Measurements from ENCODE around the gene COL13A1. TPM values are rescaled to one million over a fixed set of nuclear protein-coding genes. Genes with fewer than 3 reads are reported as not detected.

COL13A1 gene
- total and polyA plus RNA-seq, 2 experiments from 2014 or later = 5.2 to 8.6 TPM

DNA sequence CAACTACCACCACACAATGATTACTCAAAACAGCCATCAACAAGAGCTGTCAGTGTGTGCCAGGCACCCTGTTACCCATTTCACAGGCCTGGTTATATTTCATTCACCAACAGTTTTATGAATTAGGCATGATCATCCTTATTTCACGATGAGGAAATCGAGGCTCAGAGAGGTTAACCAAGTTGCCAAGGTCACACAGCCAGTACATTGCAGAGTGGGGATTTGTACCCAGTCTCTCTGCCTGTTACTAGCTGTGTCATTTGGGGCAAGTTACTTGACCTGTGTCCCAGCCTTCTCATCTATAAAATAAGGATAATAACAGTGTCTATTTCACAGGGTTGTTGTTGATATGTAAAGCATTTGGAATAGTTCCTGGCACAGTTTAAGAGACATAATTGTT, 97.2 kb downstream of the COL13A1 start:
- ATAC-seq (no peak), DNase-seq (ENCODE audit: low spot score) (no peak)
- TF ChIP-seq ZNF331 (CRISPR knock-in tag; IDR thresholded peaks at IDR 0.05; ENCODE audit: low read depth) (no peak), CREB1 (CRISPR knock-in tag; IDR thresholded peaks at IDR 0.05; ENCODE audit: low read depth) (no peak), EZH2 (IDR thresholded peaks at IDR 0.05; ENCODE audit: low read depth, unreplicated experiment) (no peak), POLR2AphosphoS5 (IDR thresholded peaks at IDR 0.05; ENCODE audit: low read depth) (no peak), EZH2phosphoT487 (IDR thresholded peaks at IDR 0.05; ENCODE audit: unreplicated experiment) (no peak), JUNB (IDR thresholded peaks at IDR 0.05; ENCODE audit: unreplicated experiment) (no peak), STAT1 (IDR thresholded peaks at IDR 0.05; ENCODE audit: unreplicated experiment) (no peak), NANOG (IDR thresholded peaks at IDR 0.05; ENCODE audit: borderline replicate concordance) (no peak), ZNF114 (CRISPR knock-in tag; IDR thresholded peaks at IDR 0.05) (no peak)
- TF ChIP-seq, protein P1, sequence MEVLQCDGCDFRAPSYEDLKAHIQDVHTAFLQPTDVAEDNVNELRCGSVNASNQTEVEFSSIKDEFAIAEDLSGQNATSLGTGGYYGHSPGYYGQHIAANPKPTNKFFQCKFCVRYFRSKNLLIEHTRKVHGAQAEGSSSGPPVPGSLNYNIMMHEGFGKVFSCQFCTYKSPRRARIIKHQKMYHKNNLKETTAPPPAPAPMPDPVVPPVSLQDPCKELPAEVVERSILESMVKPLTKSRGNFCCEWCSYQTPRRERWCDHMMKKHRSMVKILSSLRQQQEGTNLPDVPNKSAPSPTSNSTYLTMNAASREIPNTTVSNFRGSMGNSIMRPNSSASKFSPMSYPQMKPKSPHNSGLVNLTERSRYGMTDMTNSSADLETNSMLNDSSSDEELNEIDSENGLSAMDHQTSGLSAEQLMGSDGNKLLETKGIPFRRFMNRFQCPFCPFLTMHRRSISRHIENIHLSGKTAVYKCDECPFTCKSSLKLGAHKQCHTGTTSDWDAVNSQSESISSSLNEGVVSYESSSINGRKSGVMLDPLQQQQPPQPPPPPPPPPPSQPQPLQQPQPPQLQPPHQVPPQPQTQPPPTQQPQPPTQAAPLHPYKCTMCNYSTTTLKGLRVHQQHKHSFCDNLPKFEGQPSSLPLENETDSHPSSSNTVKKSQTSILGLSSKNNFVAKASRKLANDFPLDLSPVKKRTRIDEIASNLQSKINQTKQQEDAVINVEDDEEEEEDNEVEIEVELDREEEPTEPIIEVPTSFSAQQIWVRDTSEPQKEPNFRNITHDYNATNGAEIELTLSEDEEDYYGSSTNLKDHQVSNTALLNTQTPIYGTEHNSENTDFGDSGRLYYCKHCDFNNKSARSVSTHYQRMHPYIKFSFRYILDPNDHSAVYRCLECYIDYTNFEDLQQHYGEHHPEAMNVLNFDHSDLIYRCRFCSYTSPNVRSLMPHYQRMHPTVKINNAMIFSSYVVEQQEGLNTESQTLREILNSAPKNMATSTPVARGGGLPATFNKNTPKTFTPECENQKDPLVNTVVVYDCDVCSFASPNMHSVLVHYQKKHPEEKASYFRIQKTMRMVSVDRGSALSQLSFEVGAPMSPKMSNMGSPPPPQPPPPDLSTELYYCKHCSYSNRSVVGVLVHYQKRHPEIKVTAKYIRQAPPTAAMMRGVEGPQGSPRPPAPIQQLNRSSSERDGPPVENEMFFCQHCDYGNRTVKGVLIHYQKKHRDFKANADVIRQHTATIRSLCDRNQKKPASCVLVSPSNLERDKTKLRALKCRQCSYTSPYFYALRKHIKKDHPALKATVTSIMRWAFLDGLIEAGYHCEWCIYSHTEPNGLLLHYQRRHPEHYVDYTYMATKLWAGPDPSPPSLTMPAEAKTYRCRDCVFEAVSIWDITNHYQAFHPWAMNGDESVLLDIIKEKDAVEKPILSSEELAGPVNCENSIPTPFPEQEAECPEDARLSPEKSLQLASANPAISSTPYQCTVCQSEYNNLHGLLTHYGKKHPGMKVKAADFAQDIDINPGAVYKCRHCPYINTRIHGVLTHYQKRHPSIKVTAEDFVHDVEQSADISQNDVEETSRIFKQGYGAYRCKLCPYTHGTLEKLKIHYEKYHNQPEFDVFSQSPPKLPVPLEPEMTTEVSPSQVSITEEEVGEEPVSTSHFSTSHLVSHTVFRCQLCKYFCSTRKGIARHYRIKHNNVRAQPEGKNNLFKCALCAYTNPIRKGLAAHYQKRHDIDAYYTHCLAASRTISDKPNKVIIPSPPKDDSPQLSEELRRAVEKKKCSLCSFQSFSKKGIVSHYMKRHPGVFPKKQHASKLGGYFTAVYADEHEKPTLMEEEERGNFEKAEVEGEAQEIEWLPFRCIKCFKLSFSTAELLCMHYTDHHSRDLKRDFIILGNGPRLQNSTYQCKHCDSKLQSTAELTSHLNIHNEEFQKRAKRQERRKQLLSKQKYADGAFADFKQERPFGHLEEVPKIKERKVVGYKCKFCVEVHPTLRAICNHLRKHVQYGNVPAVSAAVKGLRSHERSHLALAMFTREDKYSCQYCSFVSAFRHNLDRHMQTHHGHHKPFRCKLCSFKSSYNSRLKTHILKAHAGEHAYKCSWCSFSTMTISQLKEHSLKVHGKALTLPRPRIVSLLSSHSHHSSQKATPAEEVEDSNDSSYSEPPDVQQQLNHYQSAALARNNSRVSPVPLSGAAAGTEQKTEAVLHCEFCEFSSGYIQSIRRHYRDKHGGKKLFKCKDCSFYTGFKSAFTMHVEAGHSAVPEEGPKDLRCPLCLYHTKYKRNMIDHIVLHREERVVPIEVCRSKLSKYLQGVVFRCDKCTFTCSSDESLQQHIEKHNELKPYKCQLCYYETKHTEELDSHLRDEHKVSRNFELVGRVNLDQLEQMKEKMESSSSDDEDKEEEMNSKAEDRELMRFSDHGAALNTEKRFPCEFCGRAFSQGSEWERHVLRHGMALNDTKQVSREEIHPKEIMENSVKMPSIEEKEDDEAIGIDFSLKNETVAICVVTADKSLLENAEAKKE (CRISPR knock-in tag; IDR thresholded peaks at IDR 0.05) = no peak
- TF ChIP-seq, protein P2, sequence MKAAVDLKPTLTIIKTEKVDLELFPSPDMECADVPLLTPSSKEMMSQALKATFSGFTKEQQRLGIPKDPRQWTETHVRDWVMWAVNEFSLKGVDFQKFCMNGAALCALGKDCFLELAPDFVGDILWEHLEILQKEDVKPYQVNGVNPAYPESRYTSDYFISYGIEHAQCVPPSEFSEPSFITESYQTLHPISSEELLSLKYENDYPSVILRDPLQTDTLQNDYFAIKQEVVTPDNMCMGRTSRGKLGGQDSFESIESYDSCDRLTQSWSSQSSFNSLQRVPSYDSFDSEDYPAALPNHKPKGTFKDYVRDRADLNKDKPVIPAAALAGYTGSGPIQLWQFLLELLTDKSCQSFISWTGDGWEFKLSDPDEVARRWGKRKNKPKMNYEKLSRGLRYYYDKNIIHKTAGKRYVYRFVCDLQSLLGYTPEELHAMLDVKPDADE (IDR thresholded peaks at IDR 0.05) = no peak
- TF ChIP-seq, protein P3, sequence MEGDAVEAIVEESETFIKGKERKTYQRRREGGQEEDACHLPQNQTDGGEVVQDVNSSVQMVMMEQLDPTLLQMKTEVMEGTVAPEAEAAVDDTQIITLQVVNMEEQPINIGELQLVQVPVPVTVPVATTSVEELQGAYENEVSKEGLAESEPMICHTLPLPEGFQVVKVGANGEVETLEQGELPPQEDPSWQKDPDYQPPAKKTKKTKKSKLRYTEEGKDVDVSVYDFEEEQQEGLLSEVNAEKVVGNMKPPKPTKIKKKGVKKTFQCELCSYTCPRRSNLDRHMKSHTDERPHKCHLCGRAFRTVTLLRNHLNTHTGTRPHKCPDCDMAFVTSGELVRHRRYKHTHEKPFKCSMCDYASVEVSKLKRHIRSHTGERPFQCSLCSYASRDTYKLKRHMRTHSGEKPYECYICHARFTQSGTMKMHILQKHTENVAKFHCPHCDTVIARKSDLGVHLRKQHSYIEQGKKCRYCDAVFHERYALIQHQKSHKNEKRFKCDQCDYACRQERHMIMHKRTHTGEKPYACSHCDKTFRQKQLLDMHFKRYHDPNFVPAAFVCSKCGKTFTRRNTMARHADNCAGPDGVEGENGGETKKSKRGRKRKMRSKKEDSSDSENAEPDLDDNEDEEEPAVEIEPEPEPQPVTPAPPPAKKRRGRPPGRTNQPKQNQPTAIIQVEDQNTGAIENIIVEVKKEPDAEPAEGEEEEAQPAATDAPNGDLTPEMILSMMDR (conservative IDR thresholded peaks at IDR 0.05; ENCODE audit: low read depth in 2 of 2) = no peak
- TF ChIP-seq, protein P4, sequence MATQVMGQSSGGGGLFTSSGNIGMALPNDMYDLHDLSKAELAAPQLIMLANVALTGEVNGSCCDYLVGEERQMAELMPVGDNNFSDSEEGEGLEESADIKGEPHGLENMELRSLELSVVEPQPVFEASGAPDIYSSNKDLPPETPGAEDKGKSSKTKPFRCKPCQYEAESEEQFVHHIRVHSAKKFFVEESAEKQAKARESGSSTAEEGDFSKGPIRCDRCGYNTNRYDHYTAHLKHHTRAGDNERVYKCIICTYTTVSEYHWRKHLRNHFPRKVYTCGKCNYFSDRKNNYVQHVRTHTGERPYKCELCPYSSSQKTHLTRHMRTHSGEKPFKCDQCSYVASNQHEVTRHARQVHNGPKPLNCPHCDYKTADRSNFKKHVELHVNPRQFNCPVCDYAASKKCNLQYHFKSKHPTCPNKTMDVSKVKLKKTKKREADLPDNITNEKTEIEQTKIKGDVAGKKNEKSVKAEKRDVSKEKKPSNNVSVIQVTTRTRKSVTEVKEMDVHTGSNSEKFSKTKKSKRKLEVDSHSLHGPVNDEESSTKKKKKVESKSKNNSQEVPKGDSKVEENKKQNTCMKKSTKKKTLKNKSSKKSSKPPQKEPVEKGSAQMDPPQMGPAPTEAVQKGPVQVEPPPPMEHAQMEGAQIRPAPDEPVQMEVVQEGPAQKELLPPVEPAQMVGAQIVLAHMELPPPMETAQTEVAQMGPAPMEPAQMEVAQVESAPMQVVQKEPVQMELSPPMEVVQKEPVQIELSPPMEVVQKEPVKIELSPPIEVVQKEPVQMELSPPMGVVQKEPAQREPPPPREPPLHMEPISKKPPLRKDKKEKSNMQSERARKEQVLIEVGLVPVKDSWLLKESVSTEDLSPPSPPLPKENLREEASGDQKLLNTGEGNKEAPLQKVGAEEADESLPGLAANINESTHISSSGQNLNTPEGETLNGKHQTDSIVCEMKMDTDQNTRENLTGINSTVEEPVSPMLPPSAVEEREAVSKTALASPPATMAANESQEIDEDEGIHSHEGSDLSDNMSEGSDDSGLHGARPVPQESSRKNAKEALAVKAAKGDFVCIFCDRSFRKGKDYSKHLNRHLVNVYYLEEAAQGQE (IDR thresholded peaks at IDR 0.05; ENCODE audit: unreplicated experiment) = no peak
- peaks cover 20% of the 10 kb centered on the region for H3K4me1 ChIP-seq (ENCODE audit: insufficient read depth)
- H3K9me2 ChIP-seq (ENCODE audit: insufficient read depth) = no peaks in the 10 kb centered on the region
- no peaks in the 10 kb centered on the region for H3K36me3 ChIP-seq (ENCODE audit: insufficient read depth)
- no peaks in the 10 kb centered on the region for H3K79me2 ChIP-seq (replicated peaks; ENCODE audit: insufficient read depth)
- no peaks in the 10 kb centered on the region for H4K20me1 ChIP-seq (replicated peaks; ENCODE audit: insufficient read depth)
- no peak overlapping the region for H2AFZ ChIP-seq
- H3K4me3 Mint-ChIP-seq = no peak overlapping the region
- no peak overlapping the region for H3K4me2 ChIP-seq
- H3K27me3 ChIP-seq (ENCODE audit: insufficient read depth) = no peaks in the 10 kb centered on the region
- H3F3A ChIP-seq (replicated peaks; ENCODE audit: low read depth) = no peaks in the 10 kb centered on the region
- H3K36me3 Mint-ChIP-seq (ENCODE audit: low read depth) = no peaks in the 10 kb centered on the region; the same call in 2 of the 3 replicates
- H3K27me3 Mint-ChIP-seq (ENCODE audit: insufficient read depth, low read depth, poor library complexity) = peaks cover 20% of the 10 kb centered on the region
- H3K4me1 Mint-ChIP-seq = peaks cover 47% of the 10 kb centered on the region
- H3K4me3 ChIP-seq = no peak overlapping the region
- H3K27ac ChIP-seq (ENCODE audit: low read depth) = no peak overlapping the region
- no peaks in the 10 kb centered on the region for H3K9me3 Mint-ChIP-seq
- no peak overlapping the region for H3K27ac Mint-ChIP-seq
